Smooth muscle cell of trachea (primary cell): Measurements from ENCODE around the gene CRHR1. TPM values are rescaled to one million over a fixed set of nuclear protein-coding genes. Genes with fewer than 3 reads are reported as not detected.

Source experiments
- total RNA-seq: library from RNA; depleted of rRNA; stranded (reverse); fragments of >200 nt; gene quantifications from 2 replicates; pipeline ENCODE4 v1.2.1, GENCODE V29; 2014

CRHR1 gene
- total RNA-seq, result not detected in 2 replicates

GRCh38 chr17:45784293-45784740 is at the start of gene CRHR1:
TSS of gene CRHR1 (plus strand) at chr17:45784320. CDS start at chr17:45784545, 225 bp downstream.

DNA sequence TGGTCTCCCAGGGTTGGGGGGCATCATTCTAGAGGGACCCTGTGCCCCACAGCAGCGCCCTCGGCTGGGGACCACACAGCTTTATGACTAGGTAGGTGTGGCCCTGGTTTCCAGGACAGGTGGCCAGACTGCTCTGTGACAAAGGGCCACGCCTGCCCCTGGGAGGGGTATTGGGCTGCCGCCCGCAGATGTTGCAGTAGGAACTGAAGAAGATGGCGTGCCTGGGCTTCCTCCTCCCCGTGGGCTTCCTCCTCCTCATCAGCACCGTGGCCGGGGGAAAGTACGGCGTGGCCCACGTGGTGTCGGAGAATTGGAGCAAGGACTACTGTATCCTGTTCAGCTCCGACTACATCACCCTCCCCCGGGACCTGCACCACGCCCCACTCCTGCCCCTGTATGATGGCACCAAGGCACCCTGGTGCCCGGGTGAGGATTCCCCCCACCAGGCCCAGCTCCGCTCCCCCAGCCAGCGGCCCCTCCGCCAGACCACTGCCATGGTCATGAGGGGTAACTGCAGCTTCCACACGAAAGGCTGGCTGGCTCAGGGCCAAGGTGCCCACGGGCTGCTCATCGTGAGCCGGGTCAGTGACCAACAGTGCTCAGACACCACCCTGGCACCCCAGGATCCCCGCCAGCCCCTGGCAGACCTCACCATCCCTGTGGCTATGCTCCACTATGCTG is 60.7 kb downstream of the CRHR1 start, which contains the start of gene SPPL2C:
SPPL2C (plus strand) TSS at position 187 of the 681 bp plus-strand sequence; CDS start at position 213, 26 bp downstream.

Other genes with a start within 250 kb of the CRHR1 start
- not detected in 2 replicates for gene SPPL2C, start 60.6 kb downstream of the CRHR1 start, total RNA-seq
- 0.44 and 1.2 TPM in 2 replicates for gene MAPT, start 110.2 kb downstream of the CRHR1 start, total RNA-seq
- gene STH, start 214.9 kb downstream of the CRHR1 start, total RNA-seq, result not detected in 2 replicates